Parathyroid adenoma (tissue), 2 donors: ENCODE measurements around the gene CPLX3.

Experiments used
- H2AFZ ChIP-seq: fragments of 300-600 bp; sonication (generic); one replicate; pipeline ENCODE4 v1.7.0; 2017; ENCODE audit warnings: antibody characterized with exemption, mild to moderate bottlenecking
- H3K27ac ChIP-seq: fragments of 300-600 bp; sonication (generic); one replicate; pipeline ENCODE4 v1.7.0; 2017
- H3K27me3 ChIP-seq: fragments of 300-600 bp; sonication (generic); one replicate; pipeline ENCODE4 v1.7.0; 2017; ENCODE audit warnings: low read length; ENCODE audit not compliant: control insufficient read depth, insufficient read depth
- H3K36me3 ChIP-seq: fragments of 300-600 bp; sonication (generic); one replicate; pipeline ENCODE4 v1.7.0; 2017; ENCODE audit warnings: low read length; ENCODE audit not compliant: control insufficient read depth, insufficient read depth
- H3K4me1 ChIP-seq: fragments of 300-600 bp; sonication (generic); one replicate; pipeline ENCODE4 v1.7.0; 2017; ENCODE audit warnings: control low read depth
- H3K4me2 ChIP-seq: fragments of 300-600 bp; sonication (generic); one replicate; pipeline ENCODE4 v1.7.0; 2017; ENCODE audit warnings: low read length
- H3K4me3 ChIP-seq: fragments of 300-600 bp; sonication (generic); one replicate; pipeline ENCODE4 v1.7.0; 2017; ENCODE audit warnings: low read depth, low read length
- H3K79me2 ChIP-seq: fragments of 300-600 bp; sonication (generic); one replicate; pipeline ENCODE4 v1.7.0; 2017; ENCODE audit warnings: control low read depth
- H3K9ac ChIP-seq: fragments of 300-600 bp; sonication (generic); one replicate; pipeline ENCODE4 v1.7.0; 2017; ENCODE audit warnings: mild to moderate bottlenecking
- H3K9me3 ChIP-seq: fragments of 300-600 bp; sonication (generic); one replicate; pipeline ENCODE4 v1.7.0; 2017; ENCODE audit warnings: low read length; ENCODE audit not compliant: control insufficient read depth
- TF ChIP-seq, protein P1 (sequence below): fragments of 300-600 bp; sonication (generic); IDR thresholded peaks from one replicate; pipeline ENCODE4 v1.7.0; 2017; ENCODE audit warnings: antibody characterized with exemption, mild to moderate bottlenecking
- donor health status: primary hyperparathyroidism.

Gene CPLX3

DNA sequence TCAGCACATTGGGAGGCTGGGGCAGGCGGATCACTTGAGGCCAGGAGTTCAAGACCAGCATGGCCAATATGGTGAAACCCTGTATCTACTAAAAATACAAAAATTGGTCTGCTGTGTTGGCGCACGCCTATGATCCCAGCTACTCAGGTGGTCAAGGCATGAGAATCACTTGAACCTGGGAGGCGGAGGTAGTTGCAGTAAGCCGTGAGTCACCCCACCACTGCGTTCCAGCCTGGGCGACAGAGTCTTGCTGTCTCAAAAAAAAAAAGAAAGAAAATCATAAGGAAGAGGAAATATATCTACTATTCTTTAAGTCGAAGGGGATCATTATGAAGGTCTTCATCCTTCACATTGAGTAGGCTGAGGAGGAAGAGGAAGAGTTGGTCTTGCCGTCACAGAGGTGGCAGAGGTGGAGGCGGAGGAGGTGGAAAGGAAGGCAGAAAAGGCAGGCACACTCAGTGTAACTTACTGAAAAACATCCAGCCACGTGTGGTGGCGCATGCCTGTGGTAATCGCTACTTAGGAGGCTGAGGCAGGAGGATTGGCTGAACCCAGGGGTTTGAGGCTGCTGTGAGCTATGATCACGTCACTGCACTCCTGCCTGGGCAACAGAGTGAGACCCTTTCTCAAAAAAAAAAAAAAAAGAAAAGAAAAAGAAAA, 30.3 kb upstream of the CPLX3 start:
- TF ChIP-seq, protein P1, sequence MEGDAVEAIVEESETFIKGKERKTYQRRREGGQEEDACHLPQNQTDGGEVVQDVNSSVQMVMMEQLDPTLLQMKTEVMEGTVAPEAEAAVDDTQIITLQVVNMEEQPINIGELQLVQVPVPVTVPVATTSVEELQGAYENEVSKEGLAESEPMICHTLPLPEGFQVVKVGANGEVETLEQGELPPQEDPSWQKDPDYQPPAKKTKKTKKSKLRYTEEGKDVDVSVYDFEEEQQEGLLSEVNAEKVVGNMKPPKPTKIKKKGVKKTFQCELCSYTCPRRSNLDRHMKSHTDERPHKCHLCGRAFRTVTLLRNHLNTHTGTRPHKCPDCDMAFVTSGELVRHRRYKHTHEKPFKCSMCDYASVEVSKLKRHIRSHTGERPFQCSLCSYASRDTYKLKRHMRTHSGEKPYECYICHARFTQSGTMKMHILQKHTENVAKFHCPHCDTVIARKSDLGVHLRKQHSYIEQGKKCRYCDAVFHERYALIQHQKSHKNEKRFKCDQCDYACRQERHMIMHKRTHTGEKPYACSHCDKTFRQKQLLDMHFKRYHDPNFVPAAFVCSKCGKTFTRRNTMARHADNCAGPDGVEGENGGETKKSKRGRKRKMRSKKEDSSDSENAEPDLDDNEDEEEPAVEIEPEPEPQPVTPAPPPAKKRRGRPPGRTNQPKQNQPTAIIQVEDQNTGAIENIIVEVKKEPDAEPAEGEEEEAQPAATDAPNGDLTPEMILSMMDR = no peak
- no peak overlapping the region for H3K4me2 ChIP-seq
- H3K4me1 ChIP-seq = no peaks in the 10 kb centered on the region
- H3K27ac ChIP-seq = no peak overlapping the region
- peaks cover 15% of the 10 kb centered on the region for H3K79me2 ChIP-seq
- no peaks in the 10 kb centered on the region for H3K36me3 ChIP-seq
- no peak overlapping the region for H3K4me3 ChIP-seq
- no peaks in the 10 kb centered on the region for H3K27me3 ChIP-seq
- H3K9me3 ChIP-seq = no peaks in the 10 kb centered on the region
- H3K9ac ChIP-seq = no peak overlapping the region
- no peak overlapping the region for H2AFZ ChIP-seq

DNA sequence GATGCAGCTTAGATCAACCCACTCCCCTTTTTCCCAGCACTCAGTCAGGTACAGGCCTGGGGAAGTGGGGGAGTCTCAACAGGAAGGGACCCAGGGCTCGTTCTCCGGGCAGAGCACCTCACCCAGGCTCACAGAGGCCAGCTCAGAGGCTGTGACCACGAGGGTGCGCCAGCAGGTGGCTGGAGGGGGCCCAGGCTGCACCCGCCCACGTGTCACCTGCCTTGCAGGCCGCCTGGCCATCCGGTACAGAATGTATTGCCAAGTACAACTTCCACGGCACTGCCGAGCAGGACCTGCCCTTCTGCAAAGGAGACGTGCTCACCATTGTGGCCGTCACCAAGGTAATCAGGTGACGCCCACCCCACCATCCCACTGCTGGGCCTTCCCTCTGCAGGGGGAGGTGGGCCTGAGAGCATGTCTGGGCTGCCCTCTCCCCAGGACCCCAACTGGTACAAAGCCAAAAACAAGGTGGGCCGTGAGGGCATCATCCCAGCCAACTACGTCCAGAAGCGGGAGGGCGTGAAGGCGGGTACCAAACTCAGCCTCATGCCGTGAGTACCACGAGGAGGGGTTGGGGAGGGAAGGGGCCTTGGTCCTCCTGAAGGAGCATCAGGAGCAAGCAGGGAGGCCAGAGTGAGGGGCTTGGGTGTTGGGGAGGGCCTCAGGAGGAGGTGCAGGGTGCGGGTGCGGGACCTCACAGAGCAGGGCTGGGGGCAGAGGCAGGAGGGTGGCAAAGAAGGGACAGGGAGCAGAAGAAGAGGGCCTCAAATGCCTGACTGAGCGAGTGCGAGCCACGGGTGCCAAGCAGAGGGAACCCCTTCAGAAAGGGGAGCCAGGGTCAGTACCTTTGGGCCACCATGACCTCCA, 27.8 kb upstream of the CPLX3 start:
- H3K9ac ChIP-seq = no peak overlapping the region
- no peaks in the 10 kb centered on the region for H3K36me3 ChIP-seq
- no peaks in the 10 kb centered on the region for H3K27me3 ChIP-seq
- no peak overlapping the region for H3K4me3 ChIP-seq
- H3K27ac ChIP-seq = no peak overlapping the region
- H3K79me2 ChIP-seq = no peaks in the 10 kb centered on the region
- H3K9me3 ChIP-seq = no peaks in the 10 kb centered on the region
- no peaks in the 10 kb centered on the region for H3K4me1 ChIP-seq
- no peak overlapping the region for H2AFZ ChIP-seq
- TF ChIP-seq, protein P1 = no peak
- H3K4me2 ChIP-seq = no peak overlapping the region

DNA sequence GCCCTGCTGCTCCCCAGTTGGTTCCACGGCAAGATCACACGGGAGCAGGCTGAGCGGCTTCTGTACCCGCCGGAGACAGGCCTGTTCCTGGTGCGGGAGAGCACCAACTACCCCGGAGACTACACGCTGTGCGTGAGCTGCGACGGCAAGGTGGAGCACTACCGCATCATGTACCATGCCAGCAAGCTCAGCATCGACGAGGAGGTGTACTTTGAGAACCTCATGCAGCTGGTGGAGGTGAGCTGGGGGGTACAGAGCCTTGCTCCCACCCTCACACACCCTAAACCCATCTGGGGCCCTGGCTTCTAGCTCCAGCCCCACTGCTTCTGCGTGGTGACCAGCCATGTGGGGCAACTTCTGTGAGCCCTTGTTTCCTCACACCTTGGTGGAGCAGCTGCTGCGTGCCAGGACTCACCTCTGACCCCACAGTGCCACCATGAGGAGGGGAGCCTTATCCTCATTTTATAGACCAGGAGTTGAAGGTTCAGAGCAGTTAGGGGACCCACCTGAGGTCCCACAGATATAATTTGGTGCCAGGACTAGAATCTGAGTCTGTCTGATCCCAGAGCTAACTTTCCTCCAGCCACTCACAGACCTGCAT, 27.1 kb upstream of the CPLX3 start:
- no peaks in the 10 kb centered on the region for H3K36me3 ChIP-seq
- H2AFZ ChIP-seq = no peak overlapping the region

DNA sequence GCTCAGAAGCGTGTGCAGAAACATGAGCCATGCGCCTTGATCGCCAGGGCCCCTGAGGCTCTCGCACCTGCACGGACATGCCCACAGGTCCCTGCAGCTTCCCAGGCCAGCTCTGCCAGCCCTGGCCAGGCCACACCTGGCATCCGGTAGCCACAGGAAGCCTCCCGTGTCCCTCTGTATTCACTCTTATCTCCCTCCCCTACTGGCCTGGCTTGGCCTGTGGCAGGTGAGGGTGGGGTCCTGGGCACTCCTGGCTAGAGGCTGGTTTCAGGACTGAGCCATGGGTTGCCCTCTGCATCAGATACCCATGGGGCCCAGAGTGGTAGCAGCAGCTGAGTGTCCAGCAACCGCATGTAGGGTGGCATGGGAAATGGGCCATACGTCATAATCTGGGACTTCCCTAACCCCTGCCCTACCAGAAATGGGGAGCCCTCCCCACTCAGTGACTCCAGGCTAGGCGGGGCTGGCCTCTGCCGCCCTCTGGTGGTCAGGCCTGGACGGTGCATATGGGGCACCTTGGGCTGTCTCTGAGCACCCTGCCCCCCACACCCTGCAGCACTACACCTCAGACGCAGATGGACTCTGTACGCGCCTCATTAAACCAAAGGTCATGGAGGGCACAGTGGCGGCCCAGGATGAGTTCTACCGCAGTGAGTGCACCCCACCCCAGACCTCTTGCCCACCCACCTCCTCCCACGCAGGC, 26.4 kb upstream of the CPLX3 start:
- H3K4me2 ChIP-seq = no peak overlapping the region
- H3K79me2 ChIP-seq = no peaks in the 10 kb centered on the region
- no peak overlapping the region for H3K27ac ChIP-seq
- H3K4me1 ChIP-seq = no peaks in the 10 kb centered on the region
- TF ChIP-seq, protein P1 = peak; percentile 89
- H2AFZ ChIP-seq = no peak overlapping the region
- H3K9me3 ChIP-seq = no peaks in the 10 kb centered on the region
- H3K9ac ChIP-seq = no peak overlapping the region
- no peak overlapping the region for H3K4me3 ChIP-seq
- H3K27me3 ChIP-seq = no peaks in the 10 kb centered on the region
- H3K36me3 ChIP-seq = no peaks in the 10 kb centered on the region

More for the DNA sequence above, 27.1 kb upstream of the CPLX3 start:
- H3K4me2 ChIP-seq = no peak overlapping the region
- H3K9me3 ChIP-seq = no peaks in the 10 kb centered on the region
- no peak overlapping the region for H3K27ac ChIP-seq
- H3K4me3 ChIP-seq = no peak overlapping the region
- no peaks in the 10 kb centered on the region for H3K27me3 ChIP-seq
- H3K9ac ChIP-seq = no peak overlapping the region
- no peaks in the 10 kb centered on the region for H3K79me2 ChIP-seq
- TF ChIP-seq, protein P1 = no peak
- no peaks in the 10 kb centered on the region for H3K4me1 ChIP-seq
